GM18867 (cell line): Measurements from ENCODE around the gene STAM2.
A peak's percentile ranks its signal among the peaks of the same experiment; 100 is the strongest.
"Not testable (repeated sequence)": the region's sequence is repeated elsewhere in the genome, so short reads cannot be mapped to it uniquely, and the experiment has no call there.

ENCODE experiments used
- ATAC-seq: cut with Tn5 transposase; IDR thresholded peaks from one replicate; pipeline ENCODE4 v1.9.1; 2021; ENCODE audit warnings: mild to moderate bottlenecking, moderate library complexity; ENCODE audit not compliant: unreplicated experiment

The STAM2 gene

DNA sequence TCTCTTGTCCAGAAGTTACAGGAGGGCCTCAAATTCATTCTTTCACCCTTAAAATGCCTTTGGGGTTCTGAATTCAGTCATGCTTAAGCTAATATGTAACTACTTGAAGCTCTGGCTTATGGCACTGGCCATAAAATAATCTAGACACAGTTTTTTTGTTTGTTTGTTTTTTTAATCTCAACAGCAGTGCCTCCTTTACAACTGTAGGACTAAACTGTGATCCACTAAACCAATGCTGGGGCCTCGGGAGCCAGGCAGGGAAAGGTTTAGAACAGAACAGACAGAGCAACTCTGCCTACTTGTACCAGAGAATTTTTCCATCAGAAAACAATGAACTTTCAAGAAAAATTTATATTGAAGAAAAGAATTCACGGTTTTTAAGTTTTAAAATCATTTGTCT lies 1.7 kb downstream of the STAM2 start:
- no peak for ATAC-seq

DNA sequence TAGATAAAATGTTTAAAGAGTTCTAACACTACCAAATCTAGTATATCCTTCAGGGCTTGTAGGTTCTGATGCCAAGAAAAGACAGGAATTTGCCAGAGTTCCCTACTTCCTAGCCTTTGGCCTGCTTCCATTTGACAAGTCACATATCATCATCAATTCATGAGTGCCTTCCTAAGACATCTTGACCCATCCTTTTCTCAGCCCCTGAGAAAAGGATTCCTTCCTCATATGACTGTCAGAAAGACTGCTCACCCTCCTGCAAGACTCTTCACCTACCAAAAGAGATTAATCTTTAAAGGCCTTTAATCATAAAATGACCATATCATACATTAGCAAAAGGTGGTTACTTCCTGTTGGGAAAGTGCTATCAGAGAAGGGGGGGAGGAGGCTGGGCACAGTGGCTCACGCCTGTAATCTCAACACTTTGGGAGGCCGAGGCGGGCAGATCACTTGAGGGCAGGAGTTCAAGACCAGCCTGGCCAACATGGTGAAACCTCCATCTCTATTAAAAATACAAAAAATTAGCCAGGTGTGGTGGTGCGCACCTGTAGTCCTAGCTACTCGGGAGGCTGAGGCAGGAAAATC lies 3.3 kb downstream of the STAM2 start:
- not testable (repeated sequence) for ATAC-seq

DNA sequence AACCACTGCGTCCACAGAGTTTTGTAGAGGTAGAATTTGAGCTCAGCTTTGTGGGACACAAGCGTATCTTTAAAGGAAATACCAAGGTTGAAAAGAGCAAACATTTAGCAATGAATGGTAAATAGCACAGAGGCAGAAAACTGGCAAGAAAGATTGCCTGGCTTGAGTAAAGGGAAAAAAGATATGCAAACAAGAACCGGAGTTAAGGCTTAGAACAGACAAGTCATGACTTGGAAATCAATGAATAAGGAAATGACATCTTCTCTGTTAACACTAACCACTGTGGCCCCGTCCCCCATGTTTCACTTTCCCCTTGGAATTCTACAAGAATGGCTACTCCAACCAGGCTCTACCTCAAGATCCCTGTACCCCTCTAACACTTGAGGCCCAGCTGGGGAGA lies 3.8 kb downstream of the STAM2 start:
- no peak for ATAC-seq

DNA sequence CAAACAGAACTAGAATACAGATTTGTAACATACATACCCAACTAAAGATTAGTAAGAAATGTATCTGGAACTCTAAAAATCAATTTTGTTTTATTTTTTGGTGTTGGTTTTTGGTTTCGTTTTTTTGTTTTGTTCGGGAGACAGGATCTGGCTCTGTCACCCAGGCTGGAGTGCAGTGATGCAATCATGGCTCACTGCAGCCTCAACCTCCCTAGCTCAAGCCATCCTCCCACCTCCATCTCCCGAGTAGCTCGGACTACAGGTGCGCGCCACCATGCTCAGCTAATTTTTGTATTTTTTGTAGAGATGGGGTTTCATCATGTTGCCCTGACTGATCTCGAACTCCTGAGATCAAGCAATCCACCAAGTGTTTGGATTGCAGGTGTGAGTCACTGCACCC lies 6.4 kb downstream of the STAM2 start:
- not testable (repeated sequence) for ATAC-seq

DNA sequence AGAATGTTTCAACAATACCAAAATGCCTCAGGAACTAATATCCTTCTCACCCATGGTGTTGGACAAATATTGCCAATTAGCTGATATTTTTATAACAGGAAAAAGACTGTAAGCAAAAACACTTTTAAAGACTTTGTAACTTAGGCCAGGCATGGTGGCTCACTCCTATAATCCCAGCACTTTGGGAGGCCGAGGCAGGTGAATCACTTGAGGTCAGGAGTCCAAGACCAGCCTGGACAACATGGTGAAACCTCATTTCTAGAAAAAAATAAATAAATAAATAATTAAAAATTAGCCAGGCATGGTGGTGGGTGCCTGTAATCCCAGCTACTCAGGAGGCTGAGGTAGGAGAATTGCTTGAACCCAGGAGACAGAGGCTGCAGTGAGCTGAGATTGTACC lies 8.1 kb downstream of the STAM2 start:
- not testable (repeated sequence) for ATAC-seq

DNA sequence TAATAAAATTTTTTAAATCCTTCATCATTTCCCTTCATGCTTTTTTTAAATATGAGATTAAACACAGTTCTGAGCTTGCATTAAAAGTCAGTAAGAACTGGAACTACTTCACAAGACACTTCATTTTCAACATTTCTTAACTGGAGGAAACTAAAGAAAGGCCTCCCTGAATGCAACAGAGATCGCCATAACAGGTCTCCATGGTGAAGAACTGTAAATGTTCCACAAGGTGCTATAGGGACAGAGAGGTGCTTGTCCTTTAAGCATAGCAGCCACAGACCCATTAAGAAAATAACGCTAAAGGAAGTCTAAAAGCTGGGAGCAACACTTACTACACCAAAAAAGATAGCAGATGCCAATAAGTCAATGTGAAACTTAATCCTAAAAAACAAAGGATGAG lies 8.5 kb downstream of the STAM2 start:
- ATAC-seq = peak; percentile 38

DNA sequence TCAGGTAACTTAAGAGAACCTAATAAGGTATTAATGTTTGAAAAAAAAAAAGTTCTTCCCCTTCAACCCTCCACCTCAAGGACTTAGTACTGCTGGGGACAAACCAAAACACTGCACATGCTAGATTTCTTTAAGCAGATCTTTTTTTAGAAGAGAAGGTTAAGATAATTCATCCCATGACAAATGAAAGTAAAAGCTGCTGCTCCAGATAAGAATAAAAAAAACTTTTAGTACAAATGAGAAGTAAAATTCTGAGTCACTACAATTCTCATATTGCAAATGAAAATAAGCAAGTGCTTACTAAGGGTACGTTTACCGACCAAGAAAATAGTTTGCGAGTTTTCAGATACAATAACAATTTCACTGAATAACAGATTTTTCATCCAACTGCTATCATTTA lies 8.9 kb downstream of the STAM2 start:
- ATAC-seq = peak; percentile 82

DNA sequence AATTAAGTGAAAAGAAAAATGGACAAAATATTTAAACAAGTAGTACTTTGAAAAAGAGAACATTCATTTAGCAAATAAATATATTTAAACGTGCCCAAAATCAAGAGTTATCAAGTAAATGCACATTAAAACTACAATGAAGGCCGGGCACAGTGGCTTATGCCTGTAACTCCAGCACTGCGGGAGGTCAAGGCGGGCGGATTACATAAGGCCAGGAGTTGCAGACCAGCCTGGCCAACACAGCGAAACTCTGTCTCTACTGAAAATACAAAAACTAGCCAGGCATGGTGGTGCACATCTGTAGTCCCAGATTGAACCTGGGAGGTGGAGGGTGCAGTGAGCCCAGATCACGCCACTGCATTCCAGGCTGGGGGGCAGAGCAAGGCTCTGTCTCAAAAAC lies 9.8 kb downstream of the STAM2 start:
- no peak for ATAC-seq

DNA sequence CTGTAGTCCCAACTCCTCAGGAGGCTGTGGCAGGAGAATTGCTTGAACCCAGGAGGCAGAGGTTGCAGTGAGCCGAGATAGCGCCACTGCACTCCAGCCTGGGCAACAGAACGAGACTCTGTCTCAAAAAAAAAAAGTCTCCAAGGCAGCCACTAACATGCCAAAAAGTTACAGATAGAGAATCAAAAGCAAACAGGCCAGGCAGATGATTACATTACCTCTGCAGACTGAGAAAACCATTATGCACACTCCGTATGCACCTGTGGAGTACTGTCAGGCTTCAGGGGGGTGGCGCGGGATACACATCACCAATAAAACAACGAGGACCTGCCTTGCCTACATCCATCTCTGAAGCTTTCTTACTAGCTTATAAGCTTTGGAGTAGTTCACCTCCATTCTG lies 10.3 kb downstream of the STAM2 start:
- ATAC-seq = no peak

DNA sequence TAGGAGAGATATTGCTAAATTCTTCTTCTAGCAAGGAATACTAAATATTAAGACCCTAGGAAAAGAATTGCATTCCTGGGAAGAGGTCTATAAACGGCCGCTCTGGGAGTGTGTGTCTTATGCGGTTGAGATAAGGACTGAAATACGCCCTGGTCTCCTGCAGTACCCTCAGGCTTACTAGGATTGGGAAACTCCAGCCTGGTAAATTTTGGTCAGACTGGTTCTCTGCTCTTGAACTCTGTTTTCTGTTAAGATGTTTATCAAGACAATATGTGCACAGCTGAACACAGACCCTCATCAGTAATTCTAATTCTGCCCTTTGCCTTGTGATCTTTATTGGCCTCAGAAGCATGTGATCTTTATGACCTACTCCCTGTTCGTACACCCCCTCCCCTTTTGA lies 11.9 kb downstream of the STAM2 start:
- ATAC-seq = not testable (repeated sequence)

DNA sequence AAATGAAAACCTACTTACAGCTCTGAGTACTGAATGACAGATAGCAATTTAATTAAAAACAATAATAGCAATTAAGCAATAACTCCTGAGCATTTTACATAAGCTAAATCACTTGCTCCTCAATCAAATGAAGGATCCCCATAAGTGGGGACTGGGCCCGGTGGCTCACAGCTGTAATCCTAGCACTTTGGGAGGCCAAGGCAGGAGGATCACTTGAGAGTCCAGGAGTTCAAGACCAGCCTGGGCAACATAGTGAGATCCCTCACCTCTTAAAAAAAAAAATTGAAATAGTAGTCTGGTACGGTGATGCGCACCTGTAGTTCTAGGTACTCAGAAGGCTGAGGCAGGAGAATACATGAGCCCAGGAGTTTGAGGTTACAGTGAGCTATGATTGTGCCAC lies 13.4 kb downstream of the STAM2 start:
- no peak for ATAC-seq

DNA sequence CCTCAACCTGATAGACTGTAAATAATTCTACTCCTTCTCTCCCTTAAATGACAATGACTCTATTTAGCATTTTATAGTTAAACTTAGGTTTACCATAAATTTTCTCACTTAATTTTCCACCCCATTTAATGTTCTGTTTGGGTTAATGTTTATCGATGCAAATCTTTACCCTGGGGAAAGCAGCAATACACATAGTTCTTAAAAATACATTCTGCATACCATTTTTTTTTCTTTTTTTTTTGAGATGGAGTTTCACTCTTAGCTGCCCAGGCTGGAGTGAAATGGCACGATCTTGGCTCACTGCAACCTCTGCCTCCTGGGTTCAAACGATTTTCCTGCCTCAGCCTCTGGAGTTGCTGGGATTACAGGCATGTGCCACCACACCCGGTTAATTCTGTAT lies 14.0 kb downstream of the STAM2 start:
- ATAC-seq = no peak

DNA sequence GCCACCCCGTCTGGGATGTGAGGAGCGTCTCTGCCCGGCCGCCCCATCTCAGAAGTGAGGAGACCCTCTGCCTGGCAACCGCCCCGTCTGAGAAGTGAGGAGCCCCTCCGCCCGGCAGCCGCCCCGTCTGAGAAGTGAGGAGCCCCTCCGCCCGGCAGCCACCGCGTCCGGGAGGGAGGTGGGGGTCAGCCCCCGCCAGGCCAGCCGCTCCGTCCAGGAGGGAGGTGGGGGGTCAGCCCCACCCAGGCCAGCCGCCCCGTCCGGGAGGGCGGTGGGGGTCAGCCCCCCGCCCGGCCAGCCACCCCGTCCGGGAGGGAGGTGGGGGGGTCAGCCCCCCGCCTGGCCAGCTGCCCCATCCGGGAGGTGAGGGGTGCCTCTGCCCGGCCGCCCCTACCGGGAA lies 15.2 kb downstream of the STAM2 start:
- not testable (repeated sequence) for ATAC-seq

DNA sequence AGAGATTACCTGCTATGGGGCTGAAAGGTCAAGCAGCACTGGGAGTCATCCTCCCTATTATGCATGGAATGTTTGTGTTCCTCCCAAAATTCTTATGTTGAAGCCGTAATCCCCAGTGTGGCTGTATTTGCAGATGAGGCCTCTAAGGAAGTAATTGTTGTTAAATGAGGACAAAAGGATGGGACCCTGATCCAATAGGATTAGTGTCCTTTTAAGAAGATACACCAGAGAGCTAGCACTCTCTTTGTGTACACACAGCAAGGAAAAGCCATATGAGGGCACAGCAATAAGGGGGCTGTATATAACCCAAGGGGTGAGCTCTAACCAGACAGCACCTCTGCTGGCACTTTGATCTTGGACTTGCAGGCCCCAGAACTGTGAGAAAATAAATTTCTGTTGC lies 18.3 kb downstream of the STAM2 start:
- no peak for ATAC-seq

DNA sequence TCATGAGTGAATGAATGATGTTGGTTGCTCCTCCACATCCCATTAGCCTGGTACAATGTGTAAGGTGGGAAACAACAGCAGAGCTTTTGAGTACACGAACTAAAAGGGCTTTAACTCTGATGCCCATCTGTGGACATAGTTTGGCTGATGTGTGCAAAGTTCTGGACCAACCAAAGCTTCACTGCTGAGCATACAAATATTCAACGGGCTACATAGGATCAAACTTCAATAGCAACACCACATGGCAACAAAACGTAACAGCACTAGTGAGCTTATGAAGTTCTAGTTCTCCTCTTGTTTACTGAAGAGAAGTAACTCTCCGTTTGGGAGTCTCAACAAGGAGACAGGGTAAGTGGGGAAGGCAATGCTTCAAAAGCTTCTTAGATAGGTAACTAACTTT lies 20.4 kb downstream of the STAM2 start:
- ATAC-seq = no peak

DNA sequence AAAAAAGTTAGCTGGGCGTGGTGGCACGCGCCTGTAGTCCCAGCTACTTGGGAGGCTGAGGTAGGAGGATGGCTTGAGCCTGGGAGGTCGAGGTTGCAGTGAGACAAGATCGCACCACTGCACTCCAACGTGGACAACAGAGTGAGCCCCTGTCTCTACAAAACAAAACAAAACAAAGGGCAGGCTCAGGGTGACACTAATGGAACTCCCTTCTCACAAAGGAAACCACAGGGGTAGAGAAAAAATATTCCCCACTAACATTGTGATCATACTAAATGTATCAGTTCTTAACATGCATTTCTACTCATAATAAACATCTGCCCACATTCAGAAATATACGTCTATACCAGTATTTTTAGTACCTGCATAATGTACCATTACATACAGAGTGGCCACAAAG lies 21.1 kb downstream of the STAM2 start:
- no peak for ATAC-seq

DNA sequence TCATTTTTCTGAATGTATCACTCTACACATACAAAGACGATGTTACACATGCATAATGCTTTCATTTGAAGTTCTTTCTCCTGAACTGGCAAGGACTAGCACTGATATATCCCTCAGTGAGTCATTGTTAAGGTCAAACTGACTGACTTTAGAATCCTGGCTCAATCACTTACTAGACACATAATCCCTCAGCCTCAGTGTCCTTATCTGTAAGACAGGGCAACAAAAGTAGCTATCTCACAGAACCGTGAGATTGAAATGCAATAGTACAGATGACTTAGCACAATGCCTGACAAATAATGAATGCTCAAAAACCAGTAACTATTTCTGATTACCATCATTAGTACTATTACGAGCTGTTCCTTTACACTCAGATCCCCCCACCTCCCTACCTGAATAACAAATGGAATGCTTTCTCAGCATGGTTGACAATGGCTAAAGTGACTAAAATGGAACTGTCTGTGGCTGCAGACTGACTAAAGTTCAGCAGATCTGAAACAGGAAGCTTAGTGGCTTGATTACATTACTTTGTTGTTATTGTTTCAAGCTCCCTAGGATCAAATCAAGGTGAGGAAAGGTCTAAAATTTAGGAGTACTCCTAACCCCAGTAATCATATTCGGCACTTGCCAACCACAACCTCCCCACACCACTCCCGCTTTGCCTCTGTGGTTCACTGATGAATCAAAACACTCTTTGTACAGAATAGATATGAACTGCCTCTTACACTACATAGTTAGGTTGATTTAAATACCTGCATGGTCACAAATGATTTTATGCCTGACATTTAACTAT lies 40.9 kb downstream of the STAM2 start:
- ATAC-seq = peak; percentile 58

DNA sequence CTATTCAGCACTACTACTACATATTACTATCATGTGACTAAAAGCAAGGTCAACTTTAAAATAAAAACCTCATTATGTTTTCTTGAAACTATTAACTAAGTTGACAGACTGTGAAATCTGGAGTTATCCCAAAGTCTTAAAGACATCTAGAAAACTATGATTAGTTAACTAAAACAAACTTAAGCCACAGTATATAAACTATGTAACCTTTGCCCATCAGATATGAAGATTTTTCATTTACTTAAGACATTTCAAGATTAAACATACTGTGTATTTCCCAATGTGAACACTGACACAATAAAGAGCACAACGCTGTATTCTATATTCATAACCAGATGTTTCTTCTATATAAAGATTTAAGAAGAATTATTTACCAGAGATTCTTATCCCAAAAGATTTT lies 43.3 kb downstream of the STAM2 start:
- no peak for ATAC-seq

DNA sequence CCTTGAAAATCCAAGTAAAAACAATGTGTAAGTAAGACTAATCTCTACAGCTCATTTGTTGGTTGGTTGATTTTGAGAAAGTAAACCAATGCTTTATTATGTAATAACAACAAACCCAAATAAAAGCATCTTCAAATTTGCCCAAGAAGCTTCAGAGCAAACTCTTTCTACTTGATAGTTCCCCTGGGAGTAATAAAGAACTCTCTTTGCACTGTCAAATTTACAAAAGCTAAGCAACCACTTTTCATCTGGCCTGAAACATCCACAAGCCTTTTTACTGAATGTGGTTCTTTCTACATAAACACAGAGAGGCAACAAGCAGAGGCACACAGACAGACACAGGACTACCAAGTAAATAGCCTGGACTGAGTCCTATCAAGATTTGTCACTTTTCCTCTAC lies 47.9 kb downstream of the STAM2 start:
- ATAC-seq = no peak

DNA sequence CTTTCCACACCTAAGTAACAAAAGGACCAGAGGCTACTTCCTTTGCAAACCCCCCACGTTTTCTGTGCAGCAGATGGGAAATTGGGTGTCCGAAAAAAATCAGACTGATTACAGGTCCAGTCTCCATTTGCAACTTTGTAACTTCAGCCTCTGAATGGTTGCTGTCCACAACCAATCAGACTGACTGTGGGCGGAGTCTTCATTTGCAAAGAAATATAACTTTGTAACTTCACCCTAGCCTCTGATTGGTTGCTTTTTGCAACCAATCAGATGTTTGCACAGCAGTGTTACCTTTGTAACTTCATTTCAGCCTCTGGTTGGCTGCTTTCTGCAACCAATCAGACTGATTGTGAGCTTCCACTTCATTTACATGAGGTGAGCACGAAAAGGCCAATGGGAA lies 48.9 kb downstream of the STAM2 start:
- no peak for ATAC-seq

DNA sequence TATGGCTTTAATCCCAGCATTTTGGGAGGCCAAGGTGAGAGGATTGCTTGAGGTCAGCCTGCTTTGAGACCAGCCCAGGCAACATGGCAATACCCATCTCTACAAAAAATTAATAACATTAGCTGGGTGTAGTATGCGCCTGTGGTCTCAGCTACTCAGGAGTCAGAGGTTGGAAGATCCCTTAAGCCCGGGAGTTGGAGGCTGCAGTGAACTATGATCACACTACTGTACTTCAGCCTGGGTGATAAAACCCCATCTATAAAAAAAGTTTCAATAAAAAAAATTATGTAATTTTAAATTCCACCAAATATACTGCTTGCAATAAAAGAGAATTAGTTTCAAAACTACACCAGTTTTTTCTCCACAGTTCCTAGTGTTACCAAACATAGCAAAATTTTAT lies 53.4 kb downstream of the STAM2 start:
- no peak for ATAC-seq

DNA sequence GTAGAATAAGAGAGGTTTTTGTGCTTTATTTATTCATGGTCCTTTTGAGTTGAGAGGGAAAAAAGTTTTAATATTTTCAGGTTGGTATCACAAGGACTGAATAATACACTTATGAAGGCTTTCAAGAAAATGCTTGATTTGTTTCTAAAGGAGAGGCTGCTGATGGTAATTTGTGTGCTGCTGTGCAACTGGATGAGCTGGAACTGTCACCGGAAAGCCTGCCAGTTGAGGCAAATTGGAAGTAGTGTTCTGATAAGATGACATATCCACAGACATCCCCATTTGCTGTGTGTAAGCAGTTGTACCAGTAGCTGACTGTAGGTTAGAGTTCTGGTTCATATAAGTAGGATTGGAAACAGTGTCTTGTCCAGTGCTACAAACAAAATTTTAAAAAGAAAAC lies 55.1 kb downstream of the STAM2 start:
- ATAC-seq = no peak

DNA sequence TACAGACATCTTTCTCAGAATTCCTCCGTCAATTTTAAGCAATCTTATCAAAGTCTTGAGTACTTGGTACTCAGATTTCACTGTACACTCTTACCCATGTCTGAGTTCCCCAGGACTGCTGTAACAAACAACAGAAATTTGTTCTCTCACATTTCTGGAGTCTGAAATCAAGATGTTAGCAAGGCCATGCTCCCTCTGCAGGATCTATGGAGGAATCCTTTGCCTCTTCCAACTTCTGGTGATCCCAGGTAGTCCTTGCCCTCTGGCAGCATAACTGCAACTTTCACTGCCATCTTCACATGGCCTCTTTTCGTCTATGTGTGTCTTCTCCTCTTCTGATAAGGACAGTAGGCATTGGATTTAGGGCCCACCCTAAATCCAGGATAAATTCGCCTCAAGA lies 59.6 kb downstream of the STAM2 start:
- ATAC-seq = no peak
